SIG-M5 treated with dmso at 0.1 percent for 504 hours (cell line): ENCODE measurements around the gene LCN12.

Experiments used
- DNase-seq: peaks from one replicate; lab custom pipeline; 2025; ENCODE audit not compliant: unreplicated experiment; lab: John Stamatoyannopoulos, UW

Gene LCN12

GRCh38 chr9:136957461-136957860, 5.4 kb downstream of the LCN12 start:
- no peak for DNase-seq

- DNase-seq: no peak
These were observed 5.8 kb downstream of the LCN12 start for GRCh38 chr9:136957901-136958300.

- no peak for DNase-seq
These were observed 6.4 kb downstream of the LCN12 start for GRCh38 chr9:136958473-136958872.

- DNase-seq: no peak
These were observed 7.1 kb downstream of the LCN12 start for GRCh38 chr9:136958898-136959850.

DNA sequence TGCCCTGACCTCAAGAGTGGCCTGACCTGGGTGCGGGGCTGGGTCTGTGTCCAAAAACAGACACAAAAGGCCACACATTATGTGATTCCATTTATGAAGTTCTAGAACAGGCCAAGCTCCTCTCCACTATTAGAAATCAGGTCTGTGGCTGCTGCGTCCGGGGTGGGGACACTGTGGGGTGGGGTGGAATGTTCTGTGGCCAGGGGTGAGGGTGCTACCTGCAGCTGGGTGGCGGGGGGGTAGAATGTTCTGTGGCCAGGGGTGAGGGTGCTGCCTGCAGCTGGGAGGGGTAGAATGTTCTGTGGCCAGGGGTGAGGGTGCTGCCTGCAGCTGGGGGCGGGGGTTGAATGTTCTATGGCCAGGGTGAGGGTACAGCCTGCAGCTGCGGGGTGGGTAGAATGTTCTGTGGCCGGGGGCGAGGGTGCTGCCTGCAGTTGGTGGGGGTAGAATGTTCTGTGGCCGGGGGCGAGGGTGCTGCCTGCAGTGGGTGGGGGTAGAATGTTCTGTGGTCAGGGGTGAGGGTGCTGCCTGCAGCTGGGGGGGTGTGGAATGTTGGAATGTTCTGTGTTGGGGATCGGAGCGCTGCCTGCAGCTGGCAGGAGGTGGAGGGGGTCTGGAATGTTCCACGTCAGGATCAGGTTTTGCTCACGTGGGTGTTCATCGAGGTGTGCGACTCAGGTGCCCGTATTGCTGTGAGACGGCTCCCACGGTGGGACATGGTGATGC, 8.3 kb downstream of the LCN12 start:
- no peak for DNase-seq

DNA sequence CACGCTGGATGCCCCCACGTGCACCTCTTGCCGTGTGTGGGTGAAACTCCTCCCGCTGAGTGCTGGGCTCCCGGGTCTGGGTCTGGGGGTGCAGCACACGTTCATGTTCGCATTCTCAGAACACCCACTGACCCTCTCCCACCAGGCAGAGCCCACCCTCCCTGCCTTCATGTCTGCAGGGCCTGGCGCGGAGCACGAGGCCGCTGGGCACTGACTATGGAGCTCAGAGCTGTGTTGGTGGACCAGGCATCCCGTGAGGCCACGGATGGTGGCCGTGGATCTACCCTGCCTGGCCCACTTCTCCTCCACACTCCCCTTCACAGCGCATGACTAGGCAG, 8.8 kb downstream of the LCN12 start:
- no peak for DNase-seq

DNA sequence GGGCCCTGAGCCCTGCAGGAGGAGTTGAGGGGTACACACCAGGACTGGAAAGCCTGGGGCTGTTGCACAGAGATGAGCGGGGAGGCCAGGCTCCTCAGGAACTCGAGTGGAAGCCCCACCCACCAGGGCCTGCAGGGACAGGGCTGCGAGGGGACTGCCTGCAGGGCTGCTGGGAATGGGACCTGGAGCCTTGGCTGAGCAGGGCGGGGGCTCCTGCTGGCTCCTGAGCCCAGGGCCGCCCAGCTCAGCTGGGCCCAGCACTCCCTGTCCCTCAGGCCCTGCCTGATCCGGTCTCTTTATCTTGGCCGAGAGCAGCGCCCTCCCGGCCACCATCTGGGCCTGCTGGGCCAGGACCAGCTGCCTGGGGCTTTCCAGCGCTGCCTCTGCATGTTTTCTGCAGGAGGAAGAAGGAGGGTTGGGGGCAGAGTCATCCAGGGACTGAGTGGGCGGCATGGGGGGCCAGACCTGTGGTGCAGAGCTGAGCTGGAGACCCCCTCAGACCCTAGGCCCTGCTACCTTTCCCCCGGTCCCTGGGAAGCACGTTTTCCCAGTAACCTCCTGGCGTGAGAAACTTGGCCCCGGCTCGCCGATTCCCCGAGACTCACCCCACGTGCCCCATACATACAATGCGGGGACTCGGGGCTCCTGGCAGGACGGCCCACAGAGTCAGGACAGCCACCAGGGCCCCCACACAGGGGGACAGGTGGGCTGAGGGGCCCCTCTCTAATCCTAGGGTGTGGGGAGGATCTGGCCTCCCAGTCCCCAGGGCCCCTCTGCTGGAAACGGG, 9.4 kb downstream of the LCN12 start:
- no peak for DNase-seq

GRCh38 chr9:136962163-136962562, 10.1 kb downstream of the LCN12 start:
- DNase-seq: no peak

GRCh38 chr9:136962701-136963248, 10.7 kb downstream of the LCN12 start:
- no peak for DNase-seq

- DNase-seq: no peak
These were observed 11.3 kb downstream of the LCN12 start for GRCh38 chr9:136963341-136963740.

DNA sequence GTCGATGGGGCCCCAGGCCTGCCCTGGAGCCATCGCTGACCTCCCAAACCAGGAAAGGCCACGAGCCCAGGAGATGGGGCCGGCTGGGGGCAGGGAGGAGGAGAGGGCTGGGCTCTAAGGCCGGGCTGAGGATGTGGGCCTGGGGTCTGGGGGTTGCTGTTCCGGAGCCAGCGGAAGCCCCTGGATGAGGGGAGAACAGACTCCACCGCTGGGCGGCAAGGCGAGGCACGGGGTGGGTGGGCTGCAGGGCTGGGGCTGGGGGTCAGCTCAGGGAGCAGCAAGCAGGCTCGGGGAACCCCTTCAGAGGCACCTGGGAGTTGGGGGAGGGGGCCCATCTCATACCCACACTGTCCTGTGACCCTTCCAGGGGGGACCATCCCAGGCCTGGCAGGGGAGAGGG, 11.7 kb downstream of the LCN12 start:
- DNase-seq: no peak

GRCh38 chr9:136964171-136964689, 12.2 kb downstream of the LCN12 start:
- no peak for DNase-seq

DNA sequence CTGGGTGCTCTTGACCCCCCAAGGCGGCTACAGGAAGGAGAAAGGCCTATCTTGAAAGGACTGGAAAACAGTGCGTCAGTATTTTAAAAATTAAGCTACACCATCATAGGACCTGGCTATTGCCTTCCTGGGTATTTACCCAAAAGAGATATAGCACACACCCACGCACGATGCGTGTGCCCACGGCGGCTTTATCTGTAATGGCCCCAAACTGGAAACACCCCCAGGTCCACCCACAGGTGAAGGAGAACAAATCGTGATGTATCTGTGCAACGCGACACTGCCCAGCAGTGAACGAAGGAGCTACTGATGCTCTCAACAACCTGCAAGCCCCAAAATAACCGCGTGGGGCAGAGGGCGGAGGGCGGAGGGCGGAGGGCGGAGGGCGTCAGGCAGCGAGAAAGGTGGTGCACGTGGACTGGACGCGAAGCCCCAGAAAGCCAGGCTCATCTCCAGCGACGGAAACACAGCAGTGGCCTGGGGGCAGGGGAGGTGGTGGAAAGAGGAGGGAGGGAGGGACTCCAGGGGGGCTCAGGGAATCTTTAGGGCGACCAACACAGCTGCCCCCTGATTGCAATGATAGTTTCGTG, 12.9 kb downstream of the LCN12 start:
- no peak for DNase-seq

DNA sequence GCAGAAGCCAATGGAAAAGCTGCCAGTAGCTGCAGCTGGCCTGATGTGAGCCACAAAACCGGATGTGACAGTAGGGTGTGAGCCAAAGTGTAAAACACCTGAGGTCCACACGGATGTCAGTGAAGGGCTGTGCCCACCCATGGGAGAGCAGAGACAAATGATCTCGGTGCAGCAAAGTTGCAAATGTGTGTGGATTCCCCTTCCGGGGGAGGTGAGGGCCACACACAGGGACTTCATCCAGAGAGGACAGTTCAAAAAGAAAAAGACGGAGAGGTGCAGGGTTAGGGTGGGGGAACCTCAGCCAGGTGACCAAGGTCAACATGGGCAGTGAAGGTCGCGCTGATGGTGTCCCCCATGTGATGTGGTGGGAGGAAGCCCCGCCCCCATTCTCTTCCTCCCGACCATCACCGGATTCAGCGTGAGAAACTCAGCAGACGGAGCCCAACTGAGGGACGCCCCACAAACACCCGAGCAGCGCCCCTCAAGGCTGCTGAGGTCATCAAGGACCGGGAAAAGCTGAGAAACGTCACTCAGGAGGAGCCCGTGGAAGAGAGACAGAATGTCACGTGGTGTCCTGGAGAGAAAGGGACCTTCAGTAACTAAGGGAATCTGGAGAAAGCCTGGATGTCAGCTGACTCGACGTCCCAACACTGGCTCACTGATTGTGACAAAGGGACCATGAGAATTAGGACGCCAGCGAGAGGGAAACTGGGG, 13.9 kb downstream of the LCN12 start:
- DNase-seq: no peak

- DNase-seq: no peak
These were observed 16.5 kb downstream of the LCN12 start for GRCh38 chr9:136968333-136969127.

DNA sequence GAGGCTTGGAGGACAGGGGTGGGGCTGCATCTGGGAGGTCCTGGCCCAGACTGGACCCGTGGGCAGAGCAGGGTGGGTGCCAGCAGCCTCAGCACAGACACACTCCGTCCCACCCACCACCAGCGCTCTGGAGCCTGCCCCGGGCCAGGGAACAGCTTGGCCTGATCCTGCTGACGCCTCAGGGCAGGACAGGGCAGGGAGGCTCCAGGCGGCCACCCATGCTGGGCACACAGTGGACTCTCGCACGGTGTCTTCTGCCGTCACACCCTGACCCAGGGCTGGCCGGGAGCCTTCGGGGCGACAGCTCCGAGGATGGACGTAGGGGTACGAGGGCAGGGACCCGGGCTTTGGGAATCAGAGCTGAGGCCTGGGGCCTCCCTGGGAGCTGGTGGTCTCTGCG, 17.1 kb downstream of the LCN12 start:
- no peak for DNase-seq

GRCh38 chr9:136969774-136970173, 17.7 kb downstream of the LCN12 start:
- DNase-seq: no peak

DNA sequence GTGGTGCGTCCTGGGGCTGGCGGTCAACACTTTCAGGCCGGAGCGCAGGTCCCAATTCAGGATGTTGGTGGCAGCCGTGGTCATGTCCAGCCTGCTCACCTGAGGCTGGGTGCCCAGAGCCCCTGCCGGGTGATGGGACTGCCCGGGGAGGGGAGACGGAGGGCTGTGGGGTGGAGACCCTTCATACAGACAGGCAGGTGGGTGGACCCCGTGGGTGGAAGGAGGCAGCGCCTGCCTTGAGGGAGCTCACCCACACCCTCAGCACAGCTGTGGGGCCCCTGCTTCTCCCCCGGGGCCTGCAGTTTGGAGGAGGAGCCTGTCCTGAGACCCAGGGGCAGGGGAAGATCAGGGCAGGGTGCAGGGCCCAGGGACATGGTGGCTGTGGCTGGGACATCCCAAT, 18.3 kb downstream of the LCN12 start:
- no peak for DNase-seq

GRCh38 chr9:136971746-136972145, 19.7 kb downstream of the LCN12 start:
- no peak for DNase-seq
